Kidney tubule cell (primary cell): ENCODE results near the gene KCNMB1.

Source experiments
- DNase-seq: peaks from one replicate; pipeline ENCODE4 v3.0.0-alpha.2; 2018; ENCODE audit warnings: low spot score

The KCNMB1 gene

GRCh38 chr5:170388818-170389549 is at the start of gene KCNMB1:
Gene KCNMB1 (minus strand): TSS chr5:170389367. CDS start chr5:170385447, 3,920 bp downstream.
- no peak for DNase-seq

GRCh38 chr5:170438581-170438980 is 49.4 kb upstream of the KCNMB1 start:
- DNase-seq: no peak

- DNase-seq: no peak
Measured at GRCh38 chr5:170437621-170438375, 48.6 kb upstream of the KCNMB1 start.

- peak; percentile 63 for DNase-seq
Measured at GRCh38 chr5:170436335-170436734, 47.2 kb upstream of the KCNMB1 start.

GRCh38 chr5:170434966-170435605 is 45.9 kb upstream of the KCNMB1 start:
- DNase-seq: peak; percentile 70

- no peak for DNase-seq
Measured at GRCh38 chr5:170432669-170433068, 43.5 kb upstream of the KCNMB1 start.

GRCh38 chr5:170431571-170431970 is 42.4 kb upstream of the KCNMB1 start:
- DNase-seq: no peak

- no peak for DNase-seq
Measured at GRCh38 chr5:170430866-170431437, 41.8 kb upstream of the KCNMB1 start.

- no peak for DNase-seq
Measured at GRCh38 chr5:170430256-170430655, 41.1 kb upstream of the KCNMB1 start.

- DNase-seq: peak; percentile 29
Measured at GRCh38 chr5:170429014-170429413, 39.8 kb upstream of the KCNMB1 start.

- DNase-seq: no peak
Measured at GRCh38 chr5:170427672-170428236, 38.6 kb upstream of the KCNMB1 start.

- DNase-seq: no peak
Measured at GRCh38 chr5:170426786-170427185, 37.6 kb upstream of the KCNMB1 start.

- no peak for DNase-seq
Measured at GRCh38 chr5:170426149-170426767, 37.1 kb upstream of the KCNMB1 start.

GRCh38 chr5:170425731-170426130 is 36.6 kb upstream of the KCNMB1 start:
- no peak for DNase-seq

GRCh38 chr5:170424629-170425028 is 35.5 kb upstream of the KCNMB1 start:
- no peak for DNase-seq

- no peak for DNase-seq
Measured at GRCh38 chr5:170423692-170424091, 34.5 kb upstream of the KCNMB1 start.

- no peak for DNase-seq
Measured at GRCh38 chr5:170421826-170422225, 32.7 kb upstream of the KCNMB1 start.

GRCh38 chr5:170420806-170421412 is 31.7 kb upstream of the KCNMB1 start:
- peak; percentile 61 for DNase-seq

GRCh38 chr5:170419643-170420042 is 30.5 kb upstream of the KCNMB1 start:
- no peak for DNase-seq

GRCh38 chr5:170418736-170419135 is 29.6 kb upstream of the KCNMB1 start:
- DNase-seq: no peak

GRCh38 chr5:170416526-170416925 is 27.4 kb upstream of the KCNMB1 start:
- no peak for DNase-seq
